K562 (cell line): ENCODE data around the gene LY6G6F. TPM values are rescaled to one million over a fixed set of nuclear protein-coding genes. Genes with fewer than 3 reads are reported as not detected.

Experiments
- ATF1 ChIP-seq, 2 experiments: fragments of 450-650 bp in 1 of 2; IDR thresholded peaks; 2 replicates each; pipeline ENCODE4 v1.6.1; 2016; ENCODE audit warnings: missing compliant biosample characterization in 1 of 2, missing genetic modification characterization in 1 of 2
- BCLAF1 ChIP-seq, 2 experiments: fragments of 450-650 bp in 1 of 2; IDR thresholded peaks; 2 replicates each; pipeline ENCODE4 v1.6.1; 2011 to 2017; ENCODE audit warnings: low read depth in 2 of 2, antibody characterized with exemption in 1 of 2, borderline replicate concordance in 1 of 2, low read length in 1 of 2, mild to moderate bottlenecking in 1 of 2, mixed read lengths in 1 of 2; ENCODE audit not compliant: control insufficient read depth in 1 of 2
- C11orf30 ChIP-seq: fragments of 450-650 bp; IDR thresholded peaks from 2 replicates; pipeline ENCODE4 v1.6.1; 2016; ENCODE audit warnings: low read depth, mild to moderate bottlenecking
- FOXK2 ChIP-seq, 2 experiments: fragments of 450-650 bp; IDR thresholded peaks in 1 of 2; conservative IDR thresholded peaks in 1 of 2; 2 replicates each; pipeline ENCODE4 v1.6.1; 2016; ENCODE audit warnings: low read depth in 2 of 2, mild to moderate bottlenecking in 1 of 2
- JUND ChIP-seq, 2 experiments: IDR thresholded peaks; 2 replicates in 1 of 2; 3 replicates in 1 of 2; pipeline ENCODE4 v1.6.1; 2011; ENCODE audit warnings: borderline replicate concordance in 2 of 2, low read depth in 2 of 2, low read length in 2 of 2, improper control_type of control experiment in 1 of 2, missing biosample characterization in 1 of 2, missing genetic modification characterization in 1 of 2, missing genetic modification reagents in 1 of 2
- NCOR1 ChIP-seq: fragments of 450-650 bp; IDR thresholded peaks from 2 replicates; pipeline ENCODE4 v1.6.1; 2016; ENCODE audit warnings: mild to moderate bottlenecking, moderate library complexity
- RBBP5 ChIP-seq: fragments of 200-600 bp; sonication (generic); IDR thresholded peaks from 2 replicates; pipeline ENCODE4 v1.6.1; 2012; ENCODE audit warnings: borderline replicate concordance, mild to moderate bottlenecking, low read length, control low read depth, inconsistent platforms; ENCODE audit not compliant: insufficient read depth, poor library complexity, severe bottlenecking
- SMAD4 ChIP-seq: fragments of 250-450 bp; sonication (Bioruptor Pico); conservative IDR thresholded peaks from 2 replicates; pipeline ENCODE4 v1.8.0; 2021; ENCODE audit warnings: inconsistent platforms, mild to moderate bottlenecking, moderate library complexity
- SMC3 ChIP-seq: conservative IDR thresholded peaks from 2 replicates; pipeline ENCODE4 v1.6.1; 2011; ENCODE audit warnings: low read depth, low read length, improper control_type of control experiment; ENCODE audit not compliant: insufficient read depth
- SNIP1 ChIP-seq: fragments of 450-650 bp; IDR thresholded peaks from 2 replicates; pipeline ENCODE4 v1.7.1; 2017; ENCODE audit warnings: low read depth, mild to moderate bottlenecking
- ZBTB5 ChIP-seq: fragments of 450-650 bp; IDR thresholded peaks from 2 replicates; pipeline ENCODE4 v1.6.1; 2017; ENCODE audit warnings: antibody characterized with exemption
- ZHX1 ChIP-seq: fragments of 150-350 bp; conservative IDR thresholded peaks from 2 replicates; pipeline ENCODE4 v1.6.1; 2014; ENCODE audit warnings: low read length
- ZNF253 ChIP-seq: fragments of 250-450 bp; sonication (Bioruptor Pico); conservative IDR thresholded peaks from 2 replicates; pipeline ENCODE4 v1.6.1; 2021; ENCODE audit warnings: mild to moderate bottlenecking
- ZNF79 ChIP-seq: fragments of 250-450 bp; sonication (Bioruptor Pico); IDR thresholded peaks from 2 replicates; pipeline ENCODE4 v1.4.0; 2020; ENCODE audit warnings: low read depth, mild to moderate bottlenecking, moderate library complexity
- ZSCAN29 ChIP-seq: fragments of 450-650 bp; IDR thresholded peaks from 2 replicates; pipeline ENCODE4 v1.6.1; 2017
- polyA plus RNA-seq, 8 experiments: library from polyadenylated mRNA; depleted of rRNA in 4 of 8; stranded (reverse) in 5 of 8; unstranded in 3 of 8; fragments of >200 nt; fragmentation: Nextera tagmentation in 2 of 8; fragmentation: Illumina TruSeq in 1 of 8; extraction: Ambion mirVana in 2 of 8; extraction: Trizol in 1 of 8; gene quantifications; 2 replicates each; pipeline versions ENCODE4 v1.2.1 to v1.2.3, GENCODE V29; 2011 to 2014; ENCODE audit warnings: inconsistent platforms in 1 of 8, missing spikeins in 1 of 8
- total RNA-seq, 7 experiments: library from RNA; depleted of rRNA in 6 of 7; stranded (reverse); fragments of >200 nt in 6 of 7; fragmentation: Illumina TruSeq in 2 of 7; extraction: Trizol in 2 of 7; gene quantifications; 2 replicates each; pipeline versions ENCODE4 v1.2.1 to v1.2.3, GENCODE V29; 2011 to 2021; ENCODE audit warnings: low replicate concordance in 1 of 7

Gene LY6G6F
- total and polyA plus RNA-seq, 9 of the 15 experiments (the other 6 are each of a cell fraction or from before 2014, with no cell fraction given) = 0.14 to 0.50 (median 0.28) TPM; not detected in 2

GRCh38 chr6:31680226-31681134 lies 26.2 kb upstream of the LY6G6F start, which contains the start of gene LY6G5C (continued):
- TF ChIP-seq ZBTB5 (no peak), NCOR1 (no peak), SNIP1 (no peak), FOXK2 (conservative IDR thresholded peaks at IDR 0.05 in 1 of 2, IDR thresholded peaks at IDR 0.05 in 1 of 2; ENCODE audit: low read depth in 2 of 2) (no peak), ZHX1 (no peak), ATF1 (CRISPR knock-in tag; IDR thresholded peaks at IDR 0.05) (no peak), ATF1 (tag; IDR thresholded peaks at IDR 0.05) (peak; percentile 27; the same call in 1 of the 2 replicates), ZSCAN29 (no peak), SMC3 (peak; percentile 98), C11orf30 (no peak), SMAD4 (CRISPR knock-in tag) (peak; percentile 18; the same call in 1 of the 2 replicates), RBBP5 (no peak), ZNF79 (CRISPR knock-in tag) (no peak), JUND (IDR thresholded peaks at IDR 0.05; ENCODE audit: borderline replicate concordance, low read depth, low read length) (peak; percentile 71), JUND (tag; IDR thresholded peaks at IDR 0.05; ENCODE audit: borderline replicate concordance, low read depth, low read length) (no peak; the same call in 2 of the 3 replicates), BCLAF1 (IDR thresholded peaks at IDR 0.05; ENCODE audit: borderline replicate concordance in 1 of 2, control insufficient read depth in 1 of 2, low read depth in 2 of 2, low read length in 1 of 2) (no peak), ZNF253 (CRISPR knock-in tag) (no peak)
